GM18909 (cell line): Measurements from ENCODE around the gene TMEM141.
"Not testable (repeated sequence)": the region's sequence is repeated elsewhere in the genome, so short reads cannot be mapped to it uniquely, and the experiment has no call there.

ENCODE experiments used
- ATAC-seq: cut with Tn5 transposase; IDR thresholded peaks from one replicate; pipeline ENCODE4 v1.9.1; 2021; ENCODE audit warnings: mild to moderate bottlenecking; ENCODE audit not compliant: unreplicated experiment, poor library complexity

The TMEM141 gene

DNA sequence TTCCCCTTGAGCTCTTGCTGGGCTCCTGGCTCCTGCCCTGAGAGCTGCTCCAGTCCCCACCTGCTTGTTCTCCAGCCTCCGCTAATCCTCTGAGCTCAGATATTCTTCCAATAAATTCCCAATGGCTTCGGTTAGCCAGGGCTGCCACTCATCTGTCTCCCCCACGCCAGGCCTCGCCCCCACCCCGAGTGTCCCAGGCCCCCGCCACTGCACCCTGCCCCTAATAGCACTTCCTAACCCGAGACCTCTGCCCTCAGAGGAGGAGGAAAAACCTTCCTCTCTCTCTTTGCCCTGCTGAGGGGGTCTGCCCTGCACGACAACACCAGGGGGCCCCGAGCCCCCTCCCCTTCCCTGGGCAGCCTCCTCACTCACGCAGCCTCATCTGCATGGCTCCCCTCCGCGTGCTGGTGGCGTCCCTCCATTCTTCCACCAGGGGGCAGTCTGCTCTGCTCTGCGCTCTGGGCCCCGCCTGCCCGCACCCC, 21.4 kb upstream of the TMEM141 start:
- ATAC-seq = no peak

DNA sequence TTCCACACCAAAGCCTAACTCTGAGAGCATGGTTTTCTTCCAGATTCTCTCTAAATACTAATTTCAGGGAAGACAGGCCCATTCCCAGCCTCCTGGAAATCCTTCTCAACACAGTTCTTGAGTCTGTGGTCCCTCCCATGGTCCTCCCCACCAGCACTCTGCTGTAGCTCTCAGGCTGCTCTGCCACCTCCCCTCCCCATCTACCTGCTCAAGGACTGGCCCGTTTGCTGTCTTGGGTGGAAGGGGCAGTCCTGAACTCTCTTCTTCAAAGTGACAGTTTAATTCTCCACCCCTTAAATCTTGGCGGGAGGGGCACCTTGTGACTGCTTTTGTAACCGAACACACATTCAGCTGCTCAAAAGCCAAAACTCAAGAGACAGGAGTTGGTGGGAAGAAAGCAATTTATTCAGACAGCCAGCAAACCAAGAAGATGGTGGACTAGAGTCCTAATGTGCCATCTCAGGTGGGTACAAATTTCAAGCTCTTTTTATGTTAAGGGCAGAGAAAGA, 19.2 kb upstream of the TMEM141 start:
- ATAC-seq = no peak

DNA sequence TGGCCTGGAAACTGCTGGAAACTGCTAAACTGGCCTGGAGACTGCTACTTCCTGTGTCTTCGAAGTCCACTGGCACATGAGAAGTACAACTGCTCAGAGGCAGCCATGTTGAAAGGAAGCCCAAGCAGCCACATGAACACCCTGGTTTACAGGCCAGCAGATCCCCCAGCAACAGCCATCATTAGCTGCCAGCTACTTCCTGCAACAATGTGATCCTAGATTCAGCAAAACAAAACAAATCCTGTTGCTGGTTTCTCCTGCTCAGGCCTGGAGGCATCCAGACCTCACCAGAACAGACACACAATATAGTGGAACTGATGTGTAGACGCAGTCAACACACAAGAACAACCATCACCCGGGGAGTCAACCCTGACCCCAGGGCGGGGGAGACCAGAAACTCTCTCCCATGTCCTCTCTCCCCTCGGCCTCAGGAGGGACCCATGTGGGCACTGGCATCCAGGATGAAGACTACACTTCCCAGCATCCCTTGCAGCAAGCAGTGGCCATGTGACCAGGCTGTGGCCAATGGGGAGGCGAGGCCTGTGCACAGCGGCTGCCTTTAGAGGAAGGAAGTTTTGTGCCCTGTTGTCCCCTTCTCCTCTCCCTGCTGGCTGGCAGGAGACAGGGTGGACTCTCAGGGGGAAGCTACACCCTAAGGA, 17.6 kb upstream of the TMEM141 start:
- ATAC-seq = no peak

DNA sequence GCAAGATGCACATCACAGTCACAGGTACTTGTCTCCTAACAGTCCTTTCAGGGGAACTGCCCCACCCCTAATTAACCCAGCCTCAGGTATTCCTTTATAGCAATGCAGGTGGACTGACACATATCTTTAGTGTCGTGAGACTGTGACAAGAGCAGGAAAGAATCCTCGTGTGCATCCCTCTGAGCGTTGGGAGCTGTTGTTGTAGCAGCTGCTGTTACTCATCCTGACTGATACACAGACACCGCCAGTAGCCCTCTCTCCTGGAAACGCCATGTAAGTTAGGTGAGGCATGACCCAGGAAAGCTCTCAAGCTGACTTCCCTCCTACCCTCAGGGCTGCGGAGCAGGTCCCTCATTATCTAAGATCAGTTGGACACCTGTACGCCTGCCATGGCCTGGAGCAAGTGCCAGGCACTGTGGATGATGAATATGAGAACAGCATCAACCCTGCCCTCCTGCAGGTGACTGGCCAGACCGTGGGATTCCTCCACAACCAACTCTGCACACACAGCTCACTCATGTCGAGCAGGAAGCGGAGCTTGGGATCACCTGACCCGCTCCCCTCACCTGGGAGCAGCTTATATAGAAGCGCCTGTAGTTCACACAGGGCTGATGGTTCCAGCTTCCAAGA, 16.6 kb upstream of the TMEM141 start:
- no peak for ATAC-seq

DNA sequence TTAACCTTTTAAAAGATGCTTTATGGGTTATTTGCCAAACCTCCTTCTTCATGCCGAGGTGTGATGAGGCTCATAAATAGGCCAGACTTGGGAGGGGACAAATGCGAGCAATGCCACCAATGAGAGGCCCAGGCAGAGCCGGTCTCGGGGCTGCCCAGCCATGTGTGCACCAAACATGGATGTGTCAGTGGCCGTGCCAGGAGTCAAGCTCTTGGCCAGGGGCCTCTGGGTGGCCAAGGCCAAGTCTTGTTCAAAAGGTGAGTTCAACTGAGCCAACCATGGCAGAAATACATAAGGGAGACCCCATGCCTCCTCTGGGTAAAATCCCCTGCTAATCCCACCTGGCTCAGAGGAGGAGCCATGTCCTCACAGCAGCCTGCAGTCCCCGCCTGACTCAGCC, 16.0 kb upstream of the TMEM141 start:
- no peak for ATAC-seq

DNA sequence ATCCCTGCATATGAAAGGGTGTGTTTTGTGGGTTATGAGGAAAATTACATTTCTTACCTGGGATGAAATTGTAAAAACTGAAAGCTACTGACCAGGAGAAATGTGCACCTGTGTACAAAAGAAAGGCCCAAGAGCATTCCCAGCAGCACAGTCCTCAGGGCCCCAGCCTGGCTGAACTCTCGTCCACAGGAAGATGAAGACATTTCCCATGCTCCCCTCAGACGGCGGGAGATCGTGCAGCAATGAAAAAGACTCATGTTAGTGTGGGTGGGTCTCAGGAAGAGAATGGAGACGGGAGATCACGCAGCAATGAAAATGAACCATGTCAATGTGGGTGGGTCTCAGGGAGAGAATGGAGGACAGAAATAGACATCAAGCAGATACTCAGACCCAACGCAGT, 14.2 kb upstream of the TMEM141 start:
- ATAC-seq = no peak

DNA sequence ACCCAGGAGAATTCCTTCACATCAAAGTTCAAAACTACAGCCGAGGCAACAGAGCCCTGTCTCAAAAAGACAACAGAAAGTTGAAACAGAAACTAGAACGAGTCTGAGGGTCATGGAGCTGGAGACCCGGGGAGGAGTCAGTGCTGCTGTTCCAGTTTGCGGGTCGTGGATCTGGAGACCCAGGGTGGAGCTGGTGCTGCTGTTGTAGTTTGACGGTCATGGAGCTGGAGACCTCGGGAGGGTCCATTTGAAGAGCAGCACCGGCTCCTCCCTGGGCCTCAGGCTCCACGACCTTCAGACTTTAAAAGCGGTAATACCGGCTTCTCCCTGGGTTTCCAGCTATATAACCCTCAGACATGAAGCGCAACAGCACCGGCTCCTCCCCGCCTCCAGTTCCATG, 13.8 kb upstream of the TMEM141 start:
- ATAC-seq = no peak

DNA sequence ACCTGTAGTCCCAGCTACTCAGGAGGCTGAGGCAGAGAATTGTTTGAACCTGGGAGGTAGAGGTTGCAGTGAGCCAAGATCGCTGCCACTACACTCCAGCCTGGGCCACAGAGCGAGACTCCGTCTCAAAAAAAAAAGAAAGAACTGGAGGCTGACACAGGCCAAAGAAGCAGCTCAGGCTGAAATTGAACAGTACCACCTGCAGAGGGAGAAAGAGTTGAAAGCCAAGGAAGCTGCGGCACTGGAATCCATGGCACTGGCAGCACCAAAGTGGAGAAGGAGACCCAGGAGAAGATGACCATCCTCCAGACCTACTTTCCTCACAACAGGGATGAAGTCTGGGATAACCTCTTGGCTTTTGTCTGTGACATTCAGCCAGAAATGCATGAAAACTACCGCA, 11.3 kb upstream of the TMEM141 start:
- no peak for ATAC-seq

DNA sequence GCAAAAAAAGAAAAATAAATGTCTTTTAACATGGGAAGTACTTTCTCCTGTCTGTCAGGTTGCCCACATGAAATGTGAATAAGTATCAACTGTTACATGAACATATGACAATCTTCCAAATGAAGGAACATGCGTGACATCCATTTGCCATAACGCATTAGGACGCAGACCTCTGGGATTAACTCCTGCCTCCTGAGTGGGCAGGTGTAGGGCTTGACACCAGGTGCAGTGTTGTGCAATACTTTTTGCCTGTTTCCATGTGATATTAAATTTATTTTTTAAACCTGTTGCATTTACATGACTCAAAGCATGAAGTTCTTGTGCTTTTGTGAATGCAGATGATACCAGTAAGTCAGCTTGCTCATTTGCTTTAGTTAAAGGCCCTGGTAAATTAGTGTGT, 8.7 kb upstream of the TMEM141 start:
- ATAC-seq = no peak

DNA sequence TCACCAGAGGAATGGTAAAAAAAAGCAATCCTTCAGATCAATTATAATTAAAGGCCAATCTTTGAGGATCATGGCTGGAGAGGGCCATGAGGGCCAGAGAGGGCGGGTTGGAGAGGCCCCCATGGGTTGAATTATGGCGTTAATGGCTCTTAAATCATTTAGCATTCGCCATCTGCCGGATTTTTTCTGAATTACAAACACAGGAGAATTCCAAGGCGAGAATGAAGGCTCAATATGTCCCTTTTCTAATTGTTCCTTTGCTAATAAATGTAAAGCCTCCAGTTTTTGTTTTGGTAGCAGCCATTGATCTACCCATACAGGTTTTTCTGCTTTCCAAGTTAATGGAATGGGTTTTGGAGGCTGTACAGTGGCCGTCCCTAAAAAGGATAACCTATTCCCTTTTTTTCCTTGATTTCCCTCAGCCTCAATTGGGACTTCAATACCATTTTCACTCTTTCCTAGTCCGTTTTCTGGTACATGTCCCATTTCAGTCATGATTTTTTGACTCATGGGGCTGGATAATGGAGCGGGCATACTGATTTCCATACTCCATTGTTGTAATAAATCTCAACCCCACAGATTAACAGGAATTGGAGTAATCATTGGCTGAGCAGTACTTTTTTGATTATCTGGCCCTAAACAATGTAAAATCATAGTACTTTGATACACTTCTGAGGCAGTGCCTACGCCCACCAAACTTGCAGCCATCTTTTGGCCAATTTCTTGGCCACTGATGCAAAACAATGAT, 6.7 kb upstream of the TMEM141 start:
- no peak for ATAC-seq

DNA sequence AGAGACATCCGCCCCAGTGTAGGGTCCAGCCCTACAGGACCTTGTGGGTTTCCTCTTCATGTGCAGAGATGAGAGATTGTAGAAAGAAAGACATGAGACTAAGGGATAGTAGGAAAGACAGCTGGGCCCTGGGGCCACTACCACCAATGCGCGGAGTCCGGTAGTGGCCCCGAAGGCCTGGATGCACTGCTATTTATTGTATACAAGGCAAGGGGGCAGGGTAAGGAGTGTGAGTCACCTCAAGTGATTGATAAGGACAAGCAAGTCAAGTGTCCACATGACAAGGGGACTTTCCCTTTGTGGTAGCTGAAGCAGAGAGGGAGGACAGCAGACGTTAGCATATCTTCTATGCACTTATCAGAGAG, 6.2 kb upstream of the TMEM141 start:
- ATAC-seq = no peak

DNA sequence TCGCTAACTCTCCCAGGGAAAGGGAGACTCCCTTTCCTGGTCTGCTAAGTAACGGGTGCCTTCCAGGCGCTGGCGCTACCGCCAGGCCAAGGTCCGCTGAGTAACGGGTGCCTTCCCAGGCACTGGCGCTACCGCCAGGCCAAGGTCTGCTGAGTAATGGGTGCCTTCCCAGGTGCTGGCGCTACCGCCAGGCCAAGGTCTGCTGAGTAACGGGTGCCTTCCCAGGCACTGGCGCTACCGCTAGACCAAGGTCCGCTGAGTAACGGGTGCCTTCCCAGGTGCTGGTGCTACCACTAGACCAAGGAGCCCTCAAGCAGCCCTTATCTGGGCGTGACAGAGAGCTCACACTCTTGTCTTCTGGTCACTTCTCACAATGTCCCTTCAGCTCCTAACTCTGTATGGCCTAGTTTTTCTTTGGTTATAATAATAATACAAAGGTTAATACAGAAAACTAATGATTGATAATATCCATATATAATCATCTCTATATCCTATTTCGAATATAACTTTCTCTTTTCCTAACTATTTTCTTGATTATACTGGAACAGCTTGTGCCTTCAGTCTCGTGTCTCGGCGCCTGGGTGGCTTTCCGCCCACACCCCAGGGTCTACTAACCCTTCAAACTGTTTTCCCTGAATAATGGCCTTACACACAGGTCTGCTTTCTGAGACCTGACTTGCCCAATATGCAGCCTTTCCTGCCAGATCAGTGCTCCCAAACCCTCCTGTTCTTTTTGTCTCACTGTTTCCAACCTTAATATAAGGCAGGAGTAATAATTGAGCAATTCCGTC, 5.4 kb upstream of the TMEM141 start:
- not testable (repeated sequence) for ATAC-seq

DNA sequence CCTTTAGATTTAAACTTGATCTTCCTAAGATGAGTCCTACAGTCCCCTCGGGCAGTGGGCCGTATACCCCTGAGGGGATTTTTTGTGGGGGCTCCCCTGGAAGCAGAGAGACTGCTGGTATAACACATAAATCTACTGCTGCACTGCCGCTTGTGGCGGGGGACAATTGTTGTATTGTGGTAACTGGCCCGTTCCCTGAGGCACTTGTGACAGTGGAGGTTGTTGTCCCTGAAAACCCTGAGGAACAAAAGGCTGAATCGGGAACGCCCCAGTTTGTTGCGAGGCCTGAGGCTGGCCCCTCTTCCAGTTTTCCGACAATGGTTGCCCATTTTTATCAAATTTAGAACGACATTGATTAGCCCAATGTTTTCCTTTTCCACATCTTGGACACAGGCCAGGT, 4.7 kb upstream of the TMEM141 start:
- ATAC-seq = no peak

DNA sequence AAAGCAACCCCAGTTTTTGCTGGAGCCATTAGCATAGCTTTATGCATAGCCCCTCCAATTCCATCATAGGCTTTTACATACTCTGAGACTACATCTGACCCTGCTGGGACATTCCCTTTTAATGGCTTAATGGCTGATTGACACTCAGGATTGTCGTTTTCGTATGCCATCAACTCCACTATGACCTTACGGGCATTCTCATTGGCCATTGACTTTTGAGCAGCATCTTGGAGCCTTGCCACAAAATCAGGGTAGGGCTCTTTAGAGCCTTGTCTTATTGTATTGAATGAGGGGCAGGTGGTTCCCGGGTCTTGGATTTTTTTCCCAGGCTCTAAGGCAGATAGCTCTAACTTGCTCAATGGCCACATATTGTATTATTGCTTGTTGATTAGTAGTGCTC, 4.2 kb upstream of the TMEM141 start:
- ATAC-seq = not testable (repeated sequence)

DNA sequence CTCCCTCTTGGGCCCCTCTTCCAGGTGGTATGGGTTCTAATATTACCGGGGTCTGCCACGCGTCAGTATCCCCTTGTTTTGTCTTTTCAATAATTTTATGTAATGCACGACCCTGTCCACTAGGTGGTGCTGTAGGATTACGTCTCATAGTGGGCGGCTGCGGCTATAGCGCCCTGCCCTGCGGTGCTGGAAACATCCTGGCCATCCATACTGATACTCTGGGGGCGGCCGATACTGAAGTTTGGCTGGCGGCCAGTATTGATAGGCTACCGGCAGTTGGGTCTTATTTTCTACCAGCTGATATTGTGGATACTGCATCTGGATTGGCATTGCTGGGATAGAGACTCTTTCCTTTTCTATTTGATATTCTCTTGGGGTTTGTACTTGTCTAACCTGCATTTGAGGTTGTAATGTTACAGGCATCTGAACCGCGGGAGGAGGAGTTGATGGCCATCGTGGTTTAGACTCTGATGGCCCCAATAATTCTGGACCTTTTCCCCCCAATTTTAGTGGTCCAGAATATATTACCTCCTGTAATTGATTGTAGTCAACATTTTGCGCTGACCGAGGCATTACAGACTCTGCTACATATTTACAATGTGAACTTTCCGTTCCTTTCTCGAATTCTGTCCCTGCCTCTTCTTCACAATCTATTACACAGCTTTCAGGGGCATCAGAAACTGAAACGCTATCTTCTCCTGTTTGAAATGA, 3.3 kb upstream of the TMEM141 start:
- ATAC-seq = no peak

DNA sequence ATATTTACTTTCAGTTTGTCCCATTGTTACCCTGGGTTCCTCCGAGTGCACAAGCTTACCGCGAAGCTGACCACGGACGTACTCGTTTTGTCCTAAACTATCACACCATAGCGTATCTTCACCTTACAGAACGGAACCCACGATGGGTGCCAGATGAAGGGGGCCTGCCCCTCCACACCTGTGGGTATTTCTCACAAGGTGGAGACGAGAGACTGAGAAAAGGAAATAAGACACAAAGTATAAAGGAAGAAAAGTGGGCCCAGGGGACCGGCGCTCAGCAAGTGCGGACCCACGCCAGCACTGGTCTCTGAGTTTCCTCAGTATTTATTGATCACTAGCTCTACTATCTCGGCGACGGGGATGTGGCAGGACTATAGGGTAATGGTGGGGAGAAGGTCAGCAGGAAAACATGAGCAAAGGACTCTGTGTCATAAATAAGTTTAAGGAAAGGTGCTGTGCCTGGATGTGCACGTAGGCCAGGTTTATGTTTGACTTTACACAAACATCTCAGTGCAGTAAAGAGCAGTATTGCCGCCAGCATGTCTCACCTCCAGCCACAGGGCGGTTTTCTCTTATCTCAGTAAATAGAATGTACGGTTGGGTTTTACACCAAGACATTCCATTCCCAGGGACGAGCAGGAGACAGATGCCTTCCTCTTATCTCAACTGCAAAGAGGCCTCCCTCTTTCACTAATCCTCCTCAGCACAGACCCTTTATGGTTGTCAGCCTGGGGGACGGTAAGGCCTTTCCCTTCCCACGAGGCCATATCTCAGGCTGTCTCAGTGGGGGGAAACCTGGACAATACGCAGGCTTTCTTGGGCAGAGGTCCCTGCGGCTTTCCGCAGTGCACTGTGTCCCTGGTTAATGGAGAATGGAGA, 2.3 kb upstream of the TMEM141 start:
- ATAC-seq = not testable (repeated sequence)

DNA sequence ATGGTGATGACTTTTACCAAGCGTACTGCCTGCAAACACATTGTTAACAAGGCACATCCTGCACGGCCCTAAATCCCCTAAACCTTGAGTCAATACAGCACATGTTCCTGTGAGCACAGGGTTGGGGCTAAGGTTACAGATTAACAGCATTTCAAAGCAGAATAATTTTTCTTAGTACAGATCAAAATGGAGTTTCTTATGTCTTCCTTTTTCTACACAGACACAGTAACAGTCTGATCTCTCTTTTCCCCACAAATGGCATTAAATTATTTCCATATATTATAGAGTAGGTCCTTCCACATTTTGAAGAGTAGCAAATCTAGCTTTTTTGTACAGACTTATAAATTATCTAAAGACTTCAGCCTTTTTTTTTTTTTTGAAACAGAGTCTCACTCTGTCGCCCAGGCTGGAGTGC, 1.6 kb upstream of the TMEM141 start:
- ATAC-seq = no peak

DNA sequence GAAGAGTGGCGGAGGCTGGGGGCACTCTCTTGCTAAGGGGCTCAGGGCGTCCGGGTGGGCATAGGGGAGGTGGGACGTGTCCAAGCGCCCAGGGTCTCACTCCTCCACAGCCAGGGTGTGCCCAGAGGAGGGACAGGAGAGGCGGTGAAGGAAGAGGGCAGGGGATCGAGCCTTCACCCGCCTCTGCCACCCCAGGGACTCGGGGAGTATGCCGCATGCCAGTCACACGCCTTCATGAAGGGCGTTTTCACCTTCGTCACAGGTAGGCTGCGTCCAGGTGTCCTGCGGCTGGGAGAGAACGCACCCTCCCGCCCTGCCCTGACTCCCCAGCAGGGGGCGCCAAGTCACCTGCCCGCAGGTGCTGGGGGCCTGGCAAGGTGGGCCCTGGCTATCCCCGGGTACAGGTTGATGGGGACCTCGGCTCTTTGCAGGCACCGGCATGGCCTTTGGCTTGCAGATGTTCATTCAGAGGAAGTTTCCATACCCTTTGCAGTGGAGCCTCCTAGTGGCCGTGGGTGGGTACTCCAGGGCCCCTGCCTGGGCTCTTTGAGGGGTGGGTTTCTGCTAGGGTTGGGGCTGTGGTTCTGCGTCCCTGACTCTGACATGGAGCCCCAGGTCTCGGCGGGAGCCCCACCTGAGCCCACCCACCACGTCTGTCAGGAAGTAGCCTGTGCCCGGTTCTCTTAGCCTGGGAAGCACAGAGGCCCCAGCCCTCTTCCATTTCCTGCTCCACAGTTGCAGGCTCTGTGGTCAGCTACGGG, 552 bp downstream of the TMEM141 start:
- peak; percentile 11 for ATAC-seq
